Activated CD4-positive, alpha-beta T cell treated with anti-CD3 and anti-CD28 coated beads for 36 hours (primary cell): ENCODE measurements around the gene GTF3A. TPM values are rescaled to one million over a fixed set of nuclear protein-coding genes. Genes with fewer than 3 reads are reported as not detected.

ENCODE experiments used
- ATAC-seq: fragments of 200-7000 bp; cut with Tn5 transposase; one replicate; pipeline ENCODE4 v1.10.0; 2021; ENCODE audit warnings: mild to moderate bottlenecking, moderate library complexity
- CTCF ChIA-PET: fragments of 350-600 bp; sonication (Branson Sonifier 250); formaldehyde crosslinking; loops from one replicate; lab custom pipeline; 2021; ENCODE audit warnings: antibody characterized with exemption; lab: Charles Lee
- POLR2A ChIA-PET: fragments of 350-600 bp; sonication (Branson Sonifier 250); formaldehyde crosslinking; loops from one replicate; lab custom pipeline; 2021; ENCODE audit warnings: antibody characterized with exemption, inconsistent platforms; lab: Charles Lee
- DNase-seq: peaks from one replicate; pipeline ENCODE4 v3.0.0-alpha.2; 2020
- H3K27ac Mint-ChIP-seq: one replicate; pipeline ENCODE4 v1.8.0; 2021; ENCODE audit warnings: mixed read lengths
- H3K27me3 Mint-ChIP-seq: one replicate; pipeline ENCODE4 v1.8.0; 2021; ENCODE audit warnings: mixed read lengths
- H3K36me3 Mint-ChIP-seq: one replicate; pipeline ENCODE4 v1.8.0; 2021; ENCODE audit warnings: low read depth, mixed read lengths
- H3K4me1 Mint-ChIP-seq: one replicate; pipeline ENCODE4 v1.8.0; 2021; ENCODE audit warnings: mixed read lengths
- H3K4me3 Mint-ChIP-seq: one replicate; pipeline ENCODE4 v1.8.0; 2021; ENCODE audit warnings: mild to moderate bottlenecking, moderate library complexity, mixed read lengths
- H3K9me3 Mint-ChIP-seq: one replicate; pipeline ENCODE4 v1.8.0; 2021; ENCODE audit warnings: low read depth, mixed read lengths
- intact Hi-C, 2 experiments: fragments of 100-400 bp; cut with DNase I in 1 of 2; cut with micrococcal nuclease in 1 of 2; formaldehyde crosslinking; loops; one replicate each; pipeline versions ENCODE4 v1.14.2 to v1.15.1; 2022 to 2024; cut with DNase I, micrococcal nuclease
- total RNA-seq, 2 experiments: library from RNA; stranded (reverse); gene quantifications; one replicate each; pipeline ENCODE4 v1.2.3, GENCODE V29; 2021

The GTF3A gene
- total RNA-seq: 100 to 1,000 TPM; 177 to 208 TPM

- ATAC-seq (peak; percentile 66), DNase-seq (peak; percentile 92)
- intact Hi-C loops: loop anchor here (1.0 to 10.0 kb wide), 9 partner anchors 26 to 1230 kb away; partner anchors contain the start of genes POLR1D (in 2 of the 2), MTIF3 (in 1 of the 2), PAN3 (in 1 of the 2) and POMP (in 1 of the 2)
- Mint-ChIP-seq H3K27ac (peak within 1 kb of the TSS; percentile 97), H3K9me3 (no peaks in the 10 kb centered on the region), H3K4me3 (peak within 1 kb of the TSS; percentile 80), H3K27me3 (no peaks in the 10 kb centered on the region), H3K36me3 (peaks cover 40% of the 10 kb centered on the region), H3K4me1 (peaks cover 45% of the 10 kb centered on the region)
- CTCF ChIA-PET: interaction anchor here (1.9 to 3.7 kb wide), 5 partner anchors 15 to 195 kb away, joined by 6 to 23 read pairs (median 11); partner anchors contain the start of genes LNX2 and MTIF3
- POLR2A ChIA-PET: interaction anchor here (0.6 to 4.6 kb wide), 4 partner anchors 18 to 849 kb away, joined by 4 to 42 read pairs (median 9); partner anchors contain the start of gene MTIF3
These were observed at the start of gene GTF3A for GRCh38 chr13:27424246-27425157. Gene GTF3A, plus strand, starts transcription at chr13:27424619.

GRCh38 chr13:27374650-27375049 is 49.8 kb upstream of the GTF3A start:
- Mint-ChIP-seq H3K4me1 (peaks cover 3% of the 10 kb centered on the region), H3K9me3 (no peaks in the 10 kb centered on the region), H3K27me3 (peaks cover 15% of the 10 kb centered on the region), H3K27ac (no peak overlapping the region), H3K4me3 (no peak overlapping the region), H3K36me3 (no peaks in the 10 kb centered on the region)
- intact Hi-C loops: loop anchor here (1.0 to 2.0 kb wide), 4 partner anchors 76 to 610 kb away; partner anchors contain the start of gene MTIF3 (in 1 of the 2)
- ChIA-PET POLR2A (no interaction called here), CTCF (interaction anchor here (0.6 to 6.8 kb wide), 11 partner anchors 9 to 456 kb away, joined by 3 to 74 read pairs (median 4); no protein-coding TSS in a partner anchor)
- peak; percentile 95 for ATAC-seq
- DNase-seq: peak; percentile 72

GRCh38 chr13:27375686-27376326 is 48.6 kb upstream of the GTF3A start:
- H3K27ac Mint-ChIP-seq: no peak overlapping the region
- peaks cover 3% of the 10 kb centered on the region for H3K4me1 Mint-ChIP-seq
- peak; percentile 74 for DNase-seq
- ChIA-PET POLR2A (no interaction called here), CTCF (interaction anchor here (0.6 to 6.8 kb wide), 10 partner anchors 11 to 1998 kb away, joined by 3 to 74 read pairs (median 3); no protein-coding TSS in a partner anchor)
- H3K36me3 Mint-ChIP-seq: no peaks in the 10 kb centered on the region
- H3K9me3 Mint-ChIP-seq: no peaks in the 10 kb centered on the region
- peaks cover 15% of the 10 kb centered on the region for H3K27me3 Mint-ChIP-seq
- intact Hi-C loops: loop anchor here in 1 of 2 experiments (2.0 kb wide), 2 partner anchors 75 to 577 kb away; partner anchors contain the start of gene MTIF3
- peak; percentile 45 for ATAC-seq
- H3K4me3 Mint-ChIP-seq: no peak overlapping the region

GRCh38 chr13:27379126-27379525 is 45.3 kb upstream of the GTF3A start:
- Mint-ChIP-seq H3K27me3 (peaks cover 9% of the 10 kb centered on the region), H3K4me3 (no peak overlapping the region), H3K9me3 (no peaks in the 10 kb centered on the region), H3K27ac (no peak overlapping the region), H3K36me3 (no peaks in the 10 kb centered on the region), H3K4me1 (peaks cover 3% of the 10 kb centered on the region)
- POLR2A ChIA-PET: no interaction called here
- intact Hi-C loops: no loop called here
- CTCF ChIA-PET: interaction anchor here (0.9 to 1.7 kb wide), 8 partner anchors 19 to 533 kb away, joined by 3 to 5 read pairs (median 3); no protein-coding TSS in a partner anchor
- no peak for DNase-seq
- ATAC-seq: no peak

GRCh38 chr13:27379694-27380641 is 44.5 kb upstream of the GTF3A start:
- H3K4me3 Mint-ChIP-seq: no peak overlapping the region
- peak; percentile 81 for DNase-seq

GRCh38 chr13:27381601-27382000 is 42.8 kb upstream of the GTF3A start:
- Mint-ChIP-seq H3K27ac (no peak overlapping the region), H3K9me3 (no peaks in the 10 kb centered on the region), H3K4me1 (no peaks in the 10 kb centered on the region), H3K27me3 (peaks cover 2% of the 10 kb centered on the region), H3K36me3 (no peaks in the 10 kb centered on the region), H3K4me3 (no peak overlapping the region)
- CTCF ChIA-PET: interaction anchor here (0.6 to 1.5 kb wide), 5 partner anchors 30 to 444 kb away, joined by 3 to 5 read pairs (median 3); no protein-coding TSS in a partner anchor
- POLR2A ChIA-PET: no interaction called here
- ATAC-seq (no peak), DNase-seq (no peak)
- intact Hi-C loops: loop anchor here in 1 of 2 experiments (2.0 kb wide), 1 partner anchor 151 kb away; no protein-coding TSS in a partner anchor

More at GRCh38 chr13:27379694-27380641, 44.5 kb upstream of the GTF3A start:
- H3K27ac Mint-ChIP-seq: no peak overlapping the region
- intact Hi-C loops: loop anchor here (1.0 to 2.0 kb wide), 2 partner anchors 153 to 446 kb away; no protein-coding TSS in a partner anchor
- H3K4me1 Mint-ChIP-seq: no peaks in the 10 kb centered on the region
- ChIA-PET POLR2A (no interaction called here), CTCF (interaction anchor here (0.5 to 1.7 kb wide), 11 partner anchors 20 to 532 kb away, joined by 3 to 5 read pairs (median 3); no protein-coding TSS in a partner anchor)
- ATAC-seq: peak; percentile 72
- H3K36me3 Mint-ChIP-seq: no peaks in the 10 kb centered on the region
- no peaks in the 10 kb centered on the region for H3K9me3 Mint-ChIP-seq
- H3K27me3 Mint-ChIP-seq: peaks cover 6% of the 10 kb centered on the region

GRCh38 chr13:27383104-27383921 is 41.1 kb upstream of the GTF3A start:
- CTCF ChIA-PET: interaction anchor here (0.6 to 1.7 kb wide), 6 partner anchors 21 to 684 kb away, joined by 3 to 5 read pairs (median 4); no protein-coding TSS in a partner anchor
- no peak overlapping the region for H3K4me3 Mint-ChIP-seq

GRCh38 chr13:27384285-27384684 is 40.1 kb upstream of the GTF3A start:
- ChIA-PET POLR2A (no interaction called here), CTCF (interaction anchor here (0.6 to 1.7 kb wide), 4 partner anchors 22 to 683 kb away, joined by 3 to 9 read pairs (median 4); no protein-coding TSS in a partner anchor)
- no peaks in the 10 kb centered on the region for H3K4me1 Mint-ChIP-seq

More at GRCh38 chr13:27383104-27383921, 41.1 kb upstream of the GTF3A start:
- H3K27me3 Mint-ChIP-seq: no peaks in the 10 kb centered on the region
- POLR2A ChIA-PET: no interaction called here
- H3K9me3 Mint-ChIP-seq: no peaks in the 10 kb centered on the region
- intact Hi-C loops: no loop called here
- H3K27ac Mint-ChIP-seq: no peak overlapping the region
- no peak for DNase-seq
- ATAC-seq: no peak
- H3K36me3 Mint-ChIP-seq: no peaks in the 10 kb centered on the region
- no peaks in the 10 kb centered on the region for H3K4me1 Mint-ChIP-seq

GRCh38 chr13:27388241-27388640 is 36.2 kb upstream of the GTF3A start:
- no peak for DNase-seq
- H3K4me3 Mint-ChIP-seq: no peak overlapping the region
- POLR2A ChIA-PET: no interaction called here
- ATAC-seq: no peak
- H3K4me1 Mint-ChIP-seq: no peaks in the 10 kb centered on the region
- intact Hi-C loops: no loop called here
- CTCF ChIA-PET: interaction anchor here (1.5 kb wide), 1 partner anchor 438 kb away, joined by 4 read pairs; no protein-coding TSS in a partner anchor
- H3K27me3 Mint-ChIP-seq: no peaks in the 10 kb centered on the region
- H3K9me3 Mint-ChIP-seq: no peaks in the 10 kb centered on the region
- H3K27ac Mint-ChIP-seq: no peak overlapping the region
- no peaks in the 10 kb centered on the region for H3K36me3 Mint-ChIP-seq

More at GRCh38 chr13:27384285-27384684, 40.1 kb upstream of the GTF3A start:
- Mint-ChIP-seq H3K9me3 (no peaks in the 10 kb centered on the region), H3K27me3 (no peaks in the 10 kb centered on the region), H3K4me3 (no peak overlapping the region), H3K27ac (no peak overlapping the region), H3K36me3 (no peaks in the 10 kb centered on the region)
- no peak for ATAC-seq
- intact Hi-C loops: no loop called here
- DNase-seq: no peak
